Measurements from ENCODE around the gene NAP1L1. TPM values are rescaled to one million over a fixed set of nuclear protein-coding genes. Genes with fewer than 3 reads are reported as not detected.
A peak's percentile ranks its signal among the peaks of the same experiment; 100 is the strongest.

NAP1L1 gene
- polyA plus RNA-seq, 1 donor: 359 TPM

GRCh38 chr12:76031081-76031413, 53.4 kb downstream of the NAP1L1 start:
- Histone ChIP-seq H3K27me3 (ENCODE audit: control insufficient read depth, insufficient read depth, low read length) (peaks cover 25% of the 10 kb centered on the region), H3K4me3 (ENCODE audit: low read length) (peak overlapping the region; percentile 81), H3K9me3 (ENCODE audit: control insufficient read depth, low read depth, low read length) (peaks cover 7% of the 10 kb centered on the region), H3K27ac (ENCODE audit: low read length) (peak overlapping the region; percentile 92), H3K36me3 (ENCODE audit: control insufficient read depth, insufficient read depth, low read length) (no peaks in the 10 kb centered on the region), H3K4me1 (ENCODE audit: control insufficient read depth, insufficient read depth, low read length) (no peaks in the 10 kb centered on the region)
- DNase-seq: no peak
- no CpG with 5 or more reads among the region's 26 CpGs for WGBS (ENCODE audit: insufficient coverage, low lambda C conversion rate)

GRCh38 chr12:76030341-76031080, 54.0 kb downstream of the NAP1L1 start:
- DNase-seq: peak in 1 of 2 donors; percentile 64

GRCh38 chr12:76029982-76030340, 54.5 kb downstream of the NAP1L1 start:
- H3K27me3 ChIP-seq (ENCODE audit: control insufficient read depth, insufficient read depth, low read length): peaks cover 27% of the 10 kb centered on the region
- WGBS (ENCODE audit: insufficient coverage, low lambda C conversion rate): 0% methylated on average over 1 of the region's 22 CpGs
- DNase-seq: peak in 1 of 2 donors; percentile 62
- peaks cover 7% of the 10 kb centered on the region for H3K9me3 ChIP-seq (ENCODE audit: control insufficient read depth, low read depth, low read length)
- H3K4me1 ChIP-seq (ENCODE audit: control insufficient read depth, insufficient read depth, low read length): no peaks in the 10 kb centered on the region
- peak overlapping the region; percentile 81 for H3K4me3 ChIP-seq (ENCODE audit: low read length)
- H3K36me3 ChIP-seq (ENCODE audit: control insufficient read depth, insufficient read depth, low read length): no peaks in the 10 kb centered on the region
- H3K27ac ChIP-seq (ENCODE audit: low read length): peak overlapping the region; percentile 44

More at GRCh38 chr12:76030341-76031080, 54.0 kb downstream of the NAP1L1 start:
- Histone ChIP-seq H3K4me1 (ENCODE audit: control insufficient read depth, insufficient read depth, low read length) (no peaks in the 10 kb centered on the region), H3K27me3 (ENCODE audit: control insufficient read depth, insufficient read depth, low read length) (peaks cover 27% of the 10 kb centered on the region), H3K27ac (ENCODE audit: low read length) (peak overlapping the region; percentile 92), H3K36me3 (ENCODE audit: control insufficient read depth, insufficient read depth, low read length) (no peaks in the 10 kb centered on the region), H3K9me3 (ENCODE audit: control insufficient read depth, low read depth, low read length) (peaks cover 7% of the 10 kb centered on the region), H3K4me3 (ENCODE audit: low read length) (peak overlapping the region; percentile 81)
- no CpG with 5 or more reads among the region's 40 CpGs for WGBS (ENCODE audit: insufficient coverage, low lambda C conversion rate)

GRCh38 chr12:76028571-76029277, 55.8 kb downstream of the NAP1L1 start:
- H3K9me3 ChIP-seq (ENCODE audit: control insufficient read depth, low read depth, low read length): peaks cover 7% of the 10 kb centered on the region
- peak in 1 of 2 donors; percentile 59 for DNase-seq
- no peak overlapping the region for H3K27ac ChIP-seq (ENCODE audit: low read length)
- H3K4me3 ChIP-seq (ENCODE audit: low read length): peak overlapping the region; percentile 81
- H3K4me1 ChIP-seq (ENCODE audit: control insufficient read depth, insufficient read depth, low read length): no peaks in the 10 kb centered on the region
- 60% methylated on average over 1 of the region's 3 CpGs for WGBS (ENCODE audit: insufficient coverage, low lambda C conversion rate)
- no peaks in the 10 kb centered on the region for H3K36me3 ChIP-seq (ENCODE audit: control insufficient read depth, insufficient read depth, low read length)
- peaks cover 27% of the 10 kb centered on the region for H3K27me3 ChIP-seq (ENCODE audit: control insufficient read depth, insufficient read depth, low read length)

- no peaks in the 10 kb centered on the region for H3K36me3 ChIP-seq (ENCODE audit: control insufficient read depth, insufficient read depth, low read length)
- H3K4me1 ChIP-seq (ENCODE audit: control insufficient read depth, insufficient read depth, low read length): no peaks in the 10 kb centered on the region
- H3K9me3 ChIP-seq (ENCODE audit: control insufficient read depth, low read depth, low read length): peaks cover 7% of the 10 kb centered on the region
- H3K4me3 ChIP-seq (ENCODE audit: low read length): no peak overlapping the region
- DNase-seq: no peak
- H3K27ac ChIP-seq (ENCODE audit: low read length): no peak overlapping the region
- H3K27me3 ChIP-seq (ENCODE audit: control insufficient read depth, insufficient read depth, low read length): peaks cover 19% of the 10 kb centered on the region
- WGBS (ENCODE audit: insufficient coverage, low lambda C conversion rate): no CpG with 5 or more reads among the region's 1 CpG
Measured at GRCh38 chr12:76026643-76027063, 57.8 kb downstream of the NAP1L1 start.

GRCh38 chr12:76025601-76026575, 58.6 kb downstream of the NAP1L1 start:
- no peaks in the 10 kb centered on the region for H3K4me1 ChIP-seq (ENCODE audit: control insufficient read depth, insufficient read depth, low read length)
- no peak for DNase-seq
- no peak overlapping the region for H3K4me3 ChIP-seq (ENCODE audit: low read length)
- no CpG with 5 or more reads among the region's 7 CpGs for WGBS (ENCODE audit: insufficient coverage, low lambda C conversion rate)
- H3K9me3 ChIP-seq (ENCODE audit: control insufficient read depth, low read depth, low read length): peaks cover 4% of the 10 kb centered on the region
- peaks cover 17% of the 10 kb centered on the region for H3K27me3 ChIP-seq (ENCODE audit: control insufficient read depth, insufficient read depth, low read length)
- no peaks in the 10 kb centered on the region for H3K36me3 ChIP-seq (ENCODE audit: control insufficient read depth, insufficient read depth, low read length)
- H3K27ac ChIP-seq (ENCODE audit: low read length): no peak overlapping the region

- Histone ChIP-seq H3K36me3 (ENCODE audit: control insufficient read depth, insufficient read depth, low read length) (no peaks in the 10 kb centered on the region), H3K4me1 (ENCODE audit: control insufficient read depth, insufficient read depth, low read length) (no peaks in the 10 kb centered on the region), H3K27ac (ENCODE audit: low read length) (no peak overlapping the region), H3K27me3 (ENCODE audit: control insufficient read depth, insufficient read depth, low read length) (peaks cover 13% of the 10 kb centered on the region), H3K9me3 (ENCODE audit: control insufficient read depth, low read depth, low read length) (no peaks in the 10 kb centered on the region), H3K4me3 (ENCODE audit: low read length) (no peak overlapping the region)
- no CpG with 5 or more reads among the region's 3 CpGs for WGBS (ENCODE audit: insufficient coverage, low lambda C conversion rate)
- no peak for DNase-seq
Measured at GRCh38 chr12:76024942-76025600, 59.4 kb downstream of the NAP1L1 start.

GRCh38 chr12:76024102-76024781, 60.2 kb downstream of the NAP1L1 start:
- H3K9me3 ChIP-seq (ENCODE audit: control insufficient read depth, low read depth, low read length): no peaks in the 10 kb centered on the region
- no peak overlapping the region for H3K27ac ChIP-seq (ENCODE audit: low read length)
- H3K4me3 ChIP-seq (ENCODE audit: low read length): no peak overlapping the region
- DNase-seq: no peak
- H3K27me3 ChIP-seq (ENCODE audit: control insufficient read depth, insufficient read depth, low read length): peaks cover 9% of the 10 kb centered on the region
- no peaks in the 10 kb centered on the region for H3K4me1 ChIP-seq (ENCODE audit: control insufficient read depth, insufficient read depth, low read length)
- whole genome bisulfite sequencing (ENCODE audit: insufficient coverage, low lambda C conversion rate): no CpG with 5 or more reads among the region's 8 CpGs
- no peaks in the 10 kb centered on the region for H3K36me3 ChIP-seq (ENCODE audit: control insufficient read depth, insufficient read depth, low read length)

- peaks cover 10% of the 10 kb centered on the region for H3K27me3 ChIP-seq (ENCODE audit: control insufficient read depth, insufficient read depth, low read length)
- H3K4me3 ChIP-seq (ENCODE audit: low read length): no peak overlapping the region
- no peak for DNase-seq
- no peaks in the 10 kb centered on the region for H3K36me3 ChIP-seq (ENCODE audit: control insufficient read depth, insufficient read depth, low read length)
- H3K4me1 ChIP-seq (ENCODE audit: control insufficient read depth, insufficient read depth, low read length): no peaks in the 10 kb centered on the region
- WGBS (ENCODE audit: insufficient coverage, low lambda C conversion rate): no CpG with 5 or more reads among the region's 2 CpGs
- no peak overlapping the region for H3K27ac ChIP-seq (ENCODE audit: low read length)
- H3K9me3 ChIP-seq (ENCODE audit: control insufficient read depth, low read depth, low read length): no peaks in the 10 kb centered on the region
Measured at GRCh38 chr12:76023069-76023690, 61.3 kb downstream of the NAP1L1 start.
